PFSK-1 (cell line): ENCODE results near the gene LCORL.

Experiments
- POLR2AphosphoS5 ChIP-seq: IDR thresholded peaks from 2 replicates; pipeline ENCODE4 v1.6.1; 2012; ENCODE audit warnings: low read depth, mild to moderate bottlenecking, control low read depth, low read length, moderate library complexity
- REST ChIP-seq, 2 experiments: IDR thresholded peaks; 2 replicates each; pipeline versions ENCODE4 v1.6.1 to v1.8.0; 2011 to 2012; ENCODE audit warnings: low read depth in 2 of 2, low read length in 2 of 2, control low read depth in 1 of 2, inconsistent platforms in 1 of 2, mild to moderate bottlenecking in 1 of 2, moderate library complexity in 1 of 2; ENCODE audit not compliant: insufficient read depth in 1 of 2

GRCh38 chr4:17958181-17958580 is 63.4 kb downstream of the LCORL start:
- TF ChIP-seq POLR2AphosphoS5 (no peak), REST (IDR thresholded peaks at IDR 0.05; ENCODE audit: insufficient read depth in 1 of 2, low read depth in 2 of 2, low read length in 2 of 2) (no peak)
